D341Med (cell line): ENCODE data around the gene ANGPTL2.

Experiments
- DNase-seq: peaks from one replicate; pipeline ENCODE4 v3.0.0; 2012; ENCODE audit warnings: low spot score

ANGPTL2 gene

GRCh38 chr9:127049581-127049980, 72.9 kb downstream of the ANGPTL2 start:
- DNase-seq = no peak

DNA sequence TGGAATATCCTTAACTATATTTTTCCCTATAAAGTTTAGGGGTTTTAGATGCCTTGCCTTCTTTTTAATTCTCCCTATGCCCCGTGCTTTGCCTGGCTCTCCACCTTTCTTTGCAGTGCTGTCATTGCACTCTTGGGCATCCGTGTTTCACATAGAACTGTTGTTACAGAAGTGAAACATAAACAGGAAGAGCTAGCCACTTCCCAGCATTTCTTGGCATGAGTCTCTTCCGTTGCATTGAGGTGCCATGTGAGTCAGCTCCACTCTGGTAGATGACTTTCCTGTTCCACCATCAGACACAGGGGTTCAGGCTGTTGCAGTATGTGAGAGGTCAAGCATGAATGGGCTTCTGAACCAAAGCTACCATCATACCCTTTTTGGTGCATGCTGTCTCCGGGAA, 73.4 kb downstream of the ANGPTL2 start:
- no peak for DNase-seq

DNA sequence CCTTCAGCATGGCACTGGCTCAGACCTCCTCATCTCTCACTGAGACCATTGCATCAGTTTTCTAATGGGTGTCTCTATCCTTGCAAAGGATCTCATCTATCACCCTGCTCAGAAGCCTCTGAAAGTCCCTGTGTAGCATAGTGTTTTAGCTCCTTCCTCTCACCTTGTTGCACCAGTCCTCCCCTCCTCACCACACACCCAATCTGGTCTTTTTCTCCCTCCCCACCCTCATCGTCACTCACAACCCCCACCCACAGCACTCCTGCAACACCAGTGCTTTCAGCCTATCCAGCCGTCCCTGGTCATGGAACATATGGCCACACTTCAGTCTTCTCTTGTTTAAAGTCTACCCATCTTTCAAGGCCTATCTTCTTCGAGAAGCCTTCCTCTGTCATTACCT, 74.5 kb downstream of the ANGPTL2 start:
- DNase-seq = no peak

DNA sequence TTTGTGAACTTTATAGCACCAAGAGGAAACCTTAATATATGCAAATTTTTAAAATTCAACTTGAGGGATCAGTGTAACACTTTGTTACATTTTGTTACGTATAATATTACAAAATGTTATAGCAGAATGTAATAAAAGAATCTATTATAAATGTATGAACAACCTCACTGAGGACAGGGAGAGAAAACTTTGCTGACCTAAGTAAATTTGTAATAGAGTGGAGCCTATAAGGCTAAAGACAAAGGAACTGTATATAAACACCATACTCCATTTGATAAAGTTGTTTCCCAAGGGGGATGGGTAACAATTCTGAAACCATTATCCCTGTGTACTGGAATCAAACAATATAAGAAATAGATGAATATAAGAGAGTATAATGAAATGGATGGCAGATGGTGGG, 77.3 kb downstream of the ANGPTL2 start:
- DNase-seq = no peak

DNA sequence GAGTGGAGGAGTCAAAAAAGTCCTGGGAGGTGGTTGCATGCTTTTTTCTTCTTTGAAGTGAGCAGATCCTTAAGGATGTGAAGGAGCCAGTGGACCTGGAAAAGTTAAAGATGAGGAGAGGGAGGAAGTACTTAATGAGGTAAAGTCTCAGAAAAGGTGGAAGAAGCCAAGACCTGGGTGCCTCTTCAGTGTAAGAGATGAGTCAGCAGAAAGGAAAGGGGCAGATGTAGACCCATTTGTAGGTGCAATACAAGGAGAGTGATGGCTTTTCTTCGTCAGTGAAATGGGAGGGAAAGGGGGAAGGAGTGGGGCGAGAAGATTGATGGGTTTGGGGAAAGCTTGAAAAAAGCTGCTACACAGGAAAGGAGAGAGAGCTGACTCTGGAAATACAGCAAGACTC, 82.9 kb downstream of the ANGPTL2 start:
- no peak for DNase-seq

- no peak for DNase-seq
Observed at GRCh38 chr9:127038531-127038930, 83.9 kb downstream of the ANGPTL2 start.
